ENCODE measurements around the gene PTGIS. TPM values are rescaled to one million over a fixed set of nuclear protein-coding genes. Genes with fewer than 3 reads are reported as not detected.

The PTGIS gene
- total RNA-seq, 4 donors from 2014 or later, result 75.3 to 169 (median 137) TPM

GRCh38 chr20:49456646-49457045, 111.3 kb downstream of the PTGIS start:
- H3K36me3 ChIP-seq, result no peaks in the 10 kb centered on the region
- H3K27me3 ChIP-seq, result no peaks in the 10 kb centered on the region
- WGBS, 2 donors (ENCODE audit: low coverage in 1 of 2), result 93 to 96% methylated on average over 3 to 4 of the region's 6 CpGs
- H3K4me1 ChIP-seq, result peaks cover 3 to 30% (median 5%) of the 10 kb centered on the region in 3 donors
- H3K9me3 ChIP-seq, result no peaks in the 10 kb centered on the region
- no peak for ATAC-seq
- H3K4me3 ChIP-seq, result no peak overlapping the region
- no peak overlapping the region for H3K27ac ChIP-seq
- TF ChIP-seq EP300 (IDR thresholded peaks at IDR 0.05) (no peak), POLR2A (IDR thresholded peaks at IDR 0.05) (no peak), POLR2AphosphoS5 (IDR thresholded peaks at IDR 0.05) (no peak), CTCF (IDR thresholded peaks at IDR 0.05) (no peak)

GRCh38 chr20:49455691-49456090, 112.2 kb downstream of the PTGIS start:
- H3K36me3 ChIP-seq, result no peaks in the 10 kb centered on the region
- no peaks in the 10 kb centered on the region for H3K27me3 ChIP-seq
- H3K4me1 ChIP-seq, result peaks cover 3 to 31% (median 5%) of the 10 kb centered on the region in 3 donors
- H3K27ac ChIP-seq, result no peak overlapping the region
- no peak for TF ChIP-seq EP300 (IDR thresholded peaks at IDR 0.05)
- TF ChIP-seq CTCF (IDR thresholded peaks at IDR 0.05), result no peak
- no peak for TF ChIP-seq POLR2A (IDR thresholded peaks at IDR 0.05)
- TF ChIP-seq POLR2AphosphoS5 (IDR thresholded peaks at IDR 0.05), result no peak
- H3K9me3 ChIP-seq, result no peaks in the 10 kb centered on the region
- ATAC-seq, result no peak
- no peak overlapping the region for H3K4me3 ChIP-seq
- WGBS, 2 donors (ENCODE audit: low coverage in 1 of 2), result 60% methylated on average over 1 of the region's 6 CpGs; no CpG with 5 or more reads in 1 of the 2 donors

Other genes starting within 250 kb of the PTGIS start
- 10 to 100 TPM; 26.3 to 44.1 (median 38.0) TPM for gene KCNB1, start 85.5 kb downstream of the PTGIS start, total RNA-seq
- gene B4GALT5, start 145.7 kb upstream of the PTGIS start, total RNA-seq, result 10 to 100 TPM; 20.2 to 35.6 (median 28.8) TPM
- 1 to 10 TPM; 4.7 to 9.3 (median 7.5) TPM for gene SLC9A8, start 244.7 kb upstream of the PTGIS start, total RNA-seq

All from gastroesophageal sphincter (tissue), 4 donors.